ENCODE measurements around the gene ABCG2.

DNA sequence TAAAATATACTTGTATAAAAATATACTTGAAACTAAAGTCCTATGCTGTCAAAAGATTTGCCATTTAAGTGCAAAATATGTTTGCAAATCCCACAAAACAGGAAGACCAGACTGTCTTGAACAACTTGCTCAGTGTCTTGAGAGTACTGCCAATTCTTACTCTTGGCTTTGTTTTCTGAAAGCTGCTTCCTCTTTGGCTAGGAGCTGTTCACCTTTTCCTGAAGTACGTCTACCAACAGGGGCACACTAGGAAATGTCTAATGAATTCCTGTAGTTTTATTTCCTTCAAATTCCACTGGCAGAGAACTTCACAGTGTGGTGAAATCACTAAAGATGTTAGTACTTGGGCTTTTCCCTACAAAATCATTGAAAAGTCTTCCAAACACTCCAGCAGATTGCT lies 46.4 kb upstream of the ABCG2 start:
- no peak for TF ChIP-seq CTCF (IDR thresholded peaks at IDR 0.05)
- no peak for TF ChIP-seq EP300 (IDR thresholded peaks at IDR 0.05)
